ENCODE data around the gene PPP1R15B. TPM values are rescaled to one million over a fixed set of nuclear protein-coding genes. Genes with fewer than 3 reads are reported as not detected.
A peak's percentile ranks its signal among the peaks of the same experiment; 100 is the strongest.

The PPP1R15B gene
- total RNA-seq (2013; cell fraction: nucleolus; rRNA removed) = 43.0 and 45.9 TPM in 2 replicates
- 34.8 TPM in 2 replicates for total RNA-seq (2014; rRNA removed)
- 32.7 and 32.9 TPM in 2 replicates for total RNA-seq (2014; rRNA removed; fragmentation: Illumina TruSeq; extraction: Trizol)
- 37.7 and 38.1 TPM in 2 replicates for total RNA-seq (2021)
- 12.4 TPM for polyA plus RNA-seq (2011; ENCODE audit: low read depth)
- polyA plus RNA-seq (2011; rRNA removed) = 27.2 and 32.6 TPM in 2 replicates
- 20.5 and 25.0 TPM in 2 replicates for polyA plus RNA-seq (2011; cell fraction: cytosol; rRNA removed)
- 22.0 and 22.6 TPM in 2 replicates for polyA plus RNA-seq (2011; cell fraction: nucleus; rRNA removed)
- 19.5 and 22.5 TPM in 2 replicates for polyA plus RNA-seq (2012)
- 33.4 and 38.5 TPM in 2 replicates for polyA plus RNA-seq (2014; fragmentation: Illumina TruSeq; extraction: Trizol)
- 10 to 100 TPM; 13.9 to 17.1 TPM for polyA plus RNA-seq (2014; fragmentation: Nextera tagmentation; extraction: Ambion mirVana)
- polyA plus RNA-seq (2014; rRNA removed) = 24.8 and 25.8 TPM in 2 replicates
- 10 to 100 TPM; 13.9 to 15.4 TPM for polyA plus RNA-seq (2016; fragmentation: Nextera tagmentation; extraction: Ambion mirVana)
- 38.9 and 45.2 TPM in 2 replicates for polyA minus RNA-seq (2011; rRNA and poly(A)+ RNA removed)
- 21.4 and 24.6 TPM in 2 replicates for polyA minus RNA-seq (2011; cell fraction: cytosol; rRNA and poly(A)+ RNA removed)
- 45.8 and 65.4 TPM in 2 replicates for polyA minus RNA-seq (2011; cell fraction: nucleus; rRNA and poly(A)+ RNA removed)
- percentile 99 among the genes with signal in this experiment for Bru-seq, nascent RNA
- BruChase-seq, experiment 1, labeled RNA remaining after a 6-hour chase = percentile 97 among the genes with signal in this experiment
- percentile 99 among the genes with signal in this experiment for BruChase-seq, experiment 2, labeled RNA remaining after a 2-hour chase
- long read RNA-seq, experiment 1, full-length matches to known transcripts = 8 of 9 reads
- long read RNA-seq, experiment 1, partial matches to known transcripts = 0 of 9 reads
- long read RNA-seq, experiment 1, other reads (novel, unspliced or antisense) = 1 of 9 reads
- long read RNA-seq, experiment 2, full-length matches to known transcripts = 12 of 26 reads
- long read RNA-seq, experiment 2, partial matches to known transcripts = 2 of 26 reads
- long read RNA-seq, experiment 2, other reads (novel, unspliced or antisense) = 12 of 26 reads

GRCh38 chr1:204411451-204412204, at the start of gene PPP1R15B:
PPP1R15B (minus strand) TSS chr1:204411817; CDS start chr1:204411411, 406 bp downstream.
- H4K20me1 ChIP-seq (ENCODE audit: control insufficient read depth, insufficient read depth) = peaks cover 13% of the 10 kb centered on the region
- CTCF ChIA-PET = interaction anchor here (0.8 to 4.7 kb wide), 6 partner anchors 13 to 1069 kb away, joined by 3 to 73 read pairs (median 8); no protein-coding TSS in a partner anchor
- POLR2A ChIA-PET = interaction anchor here (1.0 kb wide), 1 partner anchor 89 kb away, joined by 4 read pairs; no protein-coding TSS in a partner anchor
- WGBS (ENCODE audit: insufficient coverage, insufficient replicate concordance, low lambda C conversion rate, missing lambda C conversion rate) = under 1% methylated on average over 68 of the region's 69 CpGs
- H3K4me1 ChIP-seq (ENCODE audit: control insufficient read depth, insufficient read depth, low read length) = no peaks in the 10 kb centered on the region
- peak within 1 kb of the TSS; percentile 99 for H3K27ac ChIP-seq (ENCODE audit: control insufficient read depth, insufficient read depth)
- peak; percentile 66 for FAIRE-seq
- H3K36me3 ChIP-seq (ENCODE audit: control insufficient read depth in 2 of 2, insufficient read depth in 2 of 2, low read length in 1 of 2) = 0 out of 4 replicates have a peak, but pooled peaks cover 0 to 3% of the 10 kb centered on the region in 2 experiments
- H2AFZ ChIP-seq (ENCODE audit: control insufficient read depth, low read depth, low read length) = peak within 1 kb of the TSS; percentile 88
- no peaks in the 10 kb centered on the region for H3K9me3 ChIP-seq (replicated peaks; ENCODE audit: control insufficient read depth, insufficient read depth, low read length)
- RAD21 ChIA-PET (ENCODE audit: unreplicated experiment) = interaction anchor here (0.7 to 2.6 kb wide), 7 partner anchors 29 to 153 kb away, joined by 3 to 7 read pairs (median 4); no protein-coding TSS in a partner anchor
- peak within 1 kb of the TSS; percentile 92 for H3K4me2 ChIP-seq (ENCODE audit: control insufficient read depth, insufficient read depth)
- intact Hi-C loops (cut with micrococcal nuclease; ENCODE audit: unreplicated experiment) = no loop called here
- TSS peak; percentile 54 for BruUV-seq (replicated peaks)
- peak within 1 kb of the TSS; percentile 87 for H3K4me3 ChIP-seq
- H3K79me2 ChIP-seq (ENCODE audit: control insufficient read depth, insufficient read depth, low read length) = peaks cover 53% of the 10 kb centered on the region
- DNase-seq (ENCODE audit: low read depth, low spot score) = peak; percentile 98
- no peaks in the 10 kb centered on the region for H3K27me3 ChIP-seq (replicated peaks in 1 of 2; ENCODE audit: control insufficient read depth in 2 of 2, insufficient read depth in 2 of 2, low read length in 1 of 2)
- in situ Hi-C loops (cut with MboI) = no loop called here
- peak within 1 kb of the TSS; percentile 98 for H3K9ac ChIP-seq (ENCODE audit: control insufficient read depth, insufficient read depth, low read length)
- SMC1A ChIA-PET (ENCODE audit: uncharacterized antibody, unreplicated experiment) = interaction anchor here (0.6 to 2.0 kb wide), 6 partner anchors 13 to 91 kb away, joined by 3 to 14 read pairs (median 5); no protein-coding TSS in a partner anchor
- ATAC-seq = peak; percentile 94
- TF ChIP-seq PAX8 (IDR thresholded peaks at IDR 0.05) (no peak), TCF12 (IDR thresholded peaks at IDR 0.05; ENCODE audit: low read depth, low read length) (peak; percentile 61), HCFC1 (IDR thresholded peaks at IDR 0.05; ENCODE audit: low read length) (peak; percentile 57), POU2F2 (IDR thresholded peaks at IDR 0.05; ENCODE audit: borderline replicate concordance, low read depth, low read length) (peak; percentile 79; the same call in 2 of the 3 replicates), IRF4 (IDR thresholded peaks at IDR 0.05; ENCODE audit: low read depth, low read length) (no peak), WRNIP1 (IDR thresholded peaks at IDR 0.05; ENCODE audit: borderline replicate concordance, low read depth, low read length) (no peak), BCL3 (IDR thresholded peaks at IDR 0.05; ENCODE audit: borderline replicate concordance, insufficient read depth, low read depth, low read length, poor library complexity, severe bottlenecking) (no peak), RELB (IDR thresholded peaks at IDR 0.05; ENCODE audit: low read depth) (peak; percentile 58), ZNF687 (IDR thresholded peaks at IDR 0.05) (no peak)

Measured in GM12878 (cell line).